Skeletal muscle tissue (tissue), 4 donors: ENCODE results near the gene KIF23. TPM values are rescaled to one million over a fixed set of nuclear protein-coding genes. Genes with fewer than 3 reads are reported as not detected.

Experiments
- H3K27ac ChIP-seq: one replicate; pipeline ENCODE4 v1.7.0; 2013; ENCODE audit warnings: mild to moderate bottlenecking, low read depth, low read length, inconsistent platforms
- H3K27me3 ChIP-seq, 3 donors: one replicate each; pipeline ENCODE4 v1.7.0; 2013; ENCODE audit warnings: low read length in 3 of 3; ENCODE audit not compliant: control insufficient read depth in 3 of 3, insufficient read depth in 3 of 3
- H3K36me3 ChIP-seq, 3 donors: one replicate each; pipeline ENCODE4 v1.7.0; 2013; ENCODE audit warnings: low read length in 3 of 3; ENCODE audit not compliant: control insufficient read depth in 3 of 3, insufficient read depth in 3 of 3
- H3K4me1 ChIP-seq, 3 donors: one replicate each; pipeline ENCODE4 v1.7.0; 2013; ENCODE audit warnings: low read length in 3 of 3, mild to moderate bottlenecking in 3 of 3; ENCODE audit not compliant: control insufficient read depth in 3 of 3, insufficient read depth in 3 of 3
- H3K4me3 ChIP-seq, 3 donors: one replicate each; pipeline ENCODE4 v1.7.0; 2013; ENCODE audit warnings: low read length in 3 of 3
- H3K9ac ChIP-seq, 3 donors: one replicate each; pipeline ENCODE4 v1.7.0; 2013; ENCODE audit warnings: low read length in 3 of 3, mild to moderate bottlenecking in 3 of 3, moderate library complexity in 2 of 3, low read depth in 1 of 3
- H3K9me3 ChIP-seq, 3 donors: one replicate each; pipeline ENCODE4 v1.7.0; 2013; ENCODE audit warnings: low read length in 3 of 3; ENCODE audit not compliant: control insufficient read depth in 3 of 3
- total RNA-seq: library from RNA; depleted of rRNA; stranded (reverse); fragments of >200 nt; gene quantifications from one replicate; pipeline ENCODE4 v1.2.3, GENCODE V29; 2014
- donor health status: Osteomylitis.

KIF23 gene
- total RNA-seq, 1 donor from 2014 or later = 13.0 TPM

DNA sequence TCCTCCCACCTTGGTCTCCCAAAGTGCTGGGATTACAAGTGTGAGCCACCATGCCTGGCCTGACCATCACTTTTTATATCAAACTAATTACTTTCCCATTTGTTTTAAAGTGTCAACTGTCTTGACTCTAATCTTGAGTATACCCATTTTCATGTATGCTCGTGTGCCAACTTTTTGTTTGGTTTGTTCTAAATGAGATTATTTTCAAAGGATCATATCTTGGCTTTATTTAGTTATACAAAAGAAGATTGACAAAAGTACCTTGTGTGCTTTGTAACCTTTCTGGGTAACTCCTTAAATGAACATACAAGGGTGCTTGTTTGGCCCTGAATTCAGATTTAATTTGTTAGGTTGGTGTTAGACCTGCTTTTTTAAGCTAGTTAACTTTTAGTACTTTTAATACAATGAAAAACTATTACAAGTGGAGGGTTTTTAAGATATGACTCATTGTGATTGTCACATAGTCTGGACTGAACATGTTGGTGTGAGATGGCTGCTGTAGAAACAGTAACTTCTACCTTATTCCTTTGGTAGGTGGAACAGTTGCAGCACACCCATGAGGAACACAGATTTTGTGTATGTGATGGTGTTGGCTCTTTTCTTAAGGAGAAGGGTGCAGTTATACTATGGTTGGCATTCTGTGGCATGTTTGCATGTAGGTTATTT lies 10.7 kb downstream of the KIF23 start:
- Histone ChIP-seq H3K27ac (no peak overlapping the region), H3K9me3 (no peaks in the 10 kb centered on the region), H3K36me3 (no peaks in the 10 kb centered on the region), H3K4me3 (no peak overlapping the region), H3K4me1 (no peaks in the 10 kb centered on the region), H3K9ac (no peak overlapping the region), H3K27me3 (no peaks in the 10 kb centered on the region)

DNA sequence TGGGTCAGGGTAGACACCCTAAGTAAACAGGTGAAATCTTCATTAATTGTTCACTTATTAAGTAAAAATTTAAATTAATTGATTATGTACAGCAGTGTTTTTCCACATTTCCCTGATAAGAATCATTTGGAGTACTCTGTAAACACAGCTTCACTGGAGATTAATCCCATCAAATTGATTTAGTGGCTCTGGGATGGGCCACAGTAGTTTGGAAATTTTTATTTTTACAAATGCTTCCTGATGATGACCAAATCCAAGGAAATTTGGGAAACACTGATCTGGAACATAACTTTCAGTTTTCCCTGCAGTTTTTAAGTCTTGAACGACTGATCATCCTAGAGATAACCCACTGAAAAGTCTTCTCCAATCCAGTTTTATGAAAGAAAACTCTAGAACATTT lies 19.7 kb downstream of the KIF23 start:
- Histone ChIP-seq H3K4me1 (no peaks in the 10 kb centered on the region), H3K27ac (no peak overlapping the region), H3K36me3 (no peaks in the 10 kb centered on the region), H3K27me3 (no peaks in the 10 kb centered on the region), H3K9me3 (no peaks in the 10 kb centered on the region), H3K4me3 (no peak overlapping the region), H3K9ac (no peak overlapping the region)

DNA sequence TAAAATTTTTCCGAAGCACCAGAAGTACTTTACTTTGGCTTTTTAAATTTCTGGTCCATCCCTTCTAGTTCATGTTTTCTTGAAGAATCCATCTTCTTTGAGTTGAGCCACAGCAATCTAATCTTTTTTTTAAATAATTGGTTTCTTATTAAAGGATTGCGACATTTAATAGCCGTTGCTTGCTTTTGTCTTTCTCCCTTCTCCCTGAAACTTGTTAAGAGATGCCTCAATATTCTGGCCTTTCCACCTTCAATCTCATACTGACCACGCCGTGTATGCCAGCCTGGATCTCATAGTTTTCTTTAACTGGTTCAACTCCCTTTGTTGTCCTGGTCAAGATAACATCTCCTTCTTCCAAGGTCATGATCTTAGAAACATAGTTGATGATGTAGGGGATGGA lies 20.1 kb downstream of the KIF23 start:
- H3K27ac ChIP-seq = no peak overlapping the region

GRCh38 chr15:69434679-69435078 lies 20.5 kb downstream of the KIF23 start:
- no peaks in the 10 kb centered on the region for H3K36me3 ChIP-seq
- H3K9ac ChIP-seq = no peak overlapping the region
- no peak overlapping the region for H3K27ac ChIP-seq
- no peaks in the 10 kb centered on the region for H3K4me1 ChIP-seq
- no peaks in the 10 kb centered on the region for H3K9me3 ChIP-seq
- H3K4me3 ChIP-seq = no peak overlapping the region
- H3K27me3 ChIP-seq = no peaks in the 10 kb centered on the region

More for the DNA sequence above, 20.1 kb downstream of the KIF23 start:
- Histone ChIP-seq H3K9me3 (no peaks in the 10 kb centered on the region), H3K4me1 (no peaks in the 10 kb centered on the region), H3K9ac (no peak overlapping the region), H3K36me3 (no peaks in the 10 kb centered on the region), H3K4me3 (no peak overlapping the region), H3K27me3 (no peaks in the 10 kb centered on the region)

DNA sequence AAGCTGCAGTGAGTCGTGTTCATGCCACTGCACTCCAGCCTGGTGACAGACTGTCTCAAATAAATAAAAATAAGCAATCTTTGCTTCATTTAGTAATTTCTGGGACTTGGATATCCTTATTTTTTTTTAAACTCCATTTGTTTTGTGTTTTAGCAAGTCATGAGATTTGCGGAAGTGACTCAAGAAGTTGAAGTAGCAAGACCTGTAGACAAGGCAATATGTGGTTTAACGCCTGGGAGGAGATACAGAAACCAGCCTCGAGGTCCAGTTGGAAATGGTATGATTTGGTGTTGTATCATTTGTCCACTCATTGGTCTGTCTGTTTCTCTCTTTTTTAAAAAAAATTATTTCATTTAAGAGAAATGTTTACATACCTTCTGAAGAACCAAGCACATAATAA lies 21.8 kb downstream of the KIF23 start:
- Histone ChIP-seq H3K4me3 (no peak overlapping the region), H3K9ac (no peak overlapping the region), H3K27me3 (no peaks in the 10 kb centered on the region), H3K36me3 (no peaks in the 10 kb centered on the region), H3K4me1 (no peaks in the 10 kb centered on the region), H3K9me3 (no peaks in the 10 kb centered on the region), H3K27ac (no peak overlapping the region)

DNA sequence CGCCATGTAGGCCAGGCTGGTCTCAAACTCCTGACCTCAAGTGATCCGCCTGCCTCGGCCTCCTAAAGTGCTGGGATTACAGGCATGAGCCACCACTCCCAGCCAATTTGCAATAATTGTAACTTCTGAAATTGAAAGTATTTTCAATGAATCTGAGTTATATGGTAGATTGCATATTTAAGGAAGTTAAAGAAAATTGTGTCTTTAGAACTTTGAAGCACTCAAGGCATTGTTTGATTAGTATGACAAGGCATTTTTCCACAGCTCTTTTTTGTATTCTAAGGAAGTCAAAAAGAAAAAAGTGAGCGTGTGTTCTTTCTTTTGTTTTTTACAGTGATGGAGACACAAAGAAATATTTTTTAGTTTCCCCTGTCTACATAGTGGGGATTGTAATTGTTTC lies 22.8 kb downstream of the KIF23 start:
- Histone ChIP-seq H3K9me3 (no peaks in the 10 kb centered on the region), H3K27ac (no peak overlapping the region), H3K4me1 (no peaks in the 10 kb centered on the region), H3K9ac (no peak overlapping the region), H3K36me3 (no peaks in the 10 kb centered on the region), H3K27me3 (no peaks in the 10 kb centered on the region), H3K4me3 (no peak overlapping the region)

DNA sequence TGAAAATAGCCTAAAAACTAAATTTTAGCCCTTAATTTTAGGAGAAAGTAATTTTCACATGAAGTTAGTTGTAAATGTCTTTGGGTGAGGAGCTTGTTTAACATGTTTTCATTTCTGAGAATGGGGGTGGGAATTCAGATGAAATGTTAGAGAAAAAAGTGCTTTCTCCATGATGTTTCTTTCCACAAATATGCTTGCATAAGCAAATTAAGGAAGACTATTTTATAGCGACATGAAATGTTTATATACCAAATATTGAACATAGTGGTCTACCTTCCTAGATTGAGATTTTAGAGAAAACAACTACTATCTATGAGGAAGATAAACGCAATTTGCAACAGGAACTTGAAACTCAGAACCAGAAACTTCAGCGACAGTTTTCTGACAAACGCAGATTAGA lies 25.5 kb downstream of the KIF23 start:
- H3K27me3 ChIP-seq = no peaks in the 10 kb centered on the region
- H3K27ac ChIP-seq = no peak overlapping the region
- no peaks in the 10 kb centered on the region for H3K9me3 ChIP-seq
- no peaks in the 10 kb centered on the region for H3K36me3 ChIP-seq
- H3K4me1 ChIP-seq = no peaks in the 10 kb centered on the region
- H3K9ac ChIP-seq = no peak overlapping the region
- no peak overlapping the region for H3K4me3 ChIP-seq

GRCh38 chr15:69443032-69443611 lies 29.0 kb downstream of the KIF23 start:
- Histone ChIP-seq H3K36me3 (no peaks in the 10 kb centered on the region), H3K4me3 (no peak overlapping the region), H3K27me3 (no peaks in the 10 kb centered on the region), H3K4me1 (no peaks in the 10 kb centered on the region), H3K27ac (no peak overlapping the region), H3K9me3 (no peaks in the 10 kb centered on the region), H3K9ac (no peak overlapping the region)

- no peaks in the 10 kb centered on the region for H3K9me3 ChIP-seq
- H3K36me3 ChIP-seq = no peaks in the 10 kb centered on the region
- no peak overlapping the region for H3K4me3 ChIP-seq
- no peaks in the 10 kb centered on the region for H3K27me3 ChIP-seq
- no peak overlapping the region for H3K9ac ChIP-seq
- H3K4me1 ChIP-seq = no peaks in the 10 kb centered on the region
- no peak overlapping the region for H3K27ac ChIP-seq
Observed at GRCh38 chr15:69444686-69445085, 30.5 kb downstream of the KIF23 start.

GRCh38 chr15:69446953-69447352 lies 32.8 kb downstream of the KIF23 start:
- Histone ChIP-seq H3K4me3 (no peak overlapping the region), H3K9ac (no peak overlapping the region), H3K27me3 (no peaks in the 10 kb centered on the region), H3K27ac (no peak overlapping the region), H3K4me1 (peaks cover 0 to 2% (median 1%) of the 10 kb centered on the region in 3 donors), H3K36me3 (no peaks in the 10 kb centered on the region), H3K9me3 (no peaks in the 10 kb centered on the region)
